H9 (cell line): ENCODE measurements around the gene CDH26. TPM values are rescaled to one million over a fixed set of nuclear protein-coding genes. Genes with fewer than 3 reads are reported as not detected.

ENCODE experiments used
- DNase-seq: peaks from one replicate; pipeline ENCODE4 v3.0.0-alpha.2; 2017
- H2AFZ ChIP-seq: one replicate; pipeline ENCODE4 v1.6.1; 2013; ENCODE audit warnings: mild to moderate bottlenecking, low read length, control low read depth, moderate library complexity
- H2AK5ac ChIP-seq: 2 replicates; pipeline ENCODE4 v1.6.1; 2013; ENCODE audit warnings: low read length, control low read depth, mixed read lengths; ENCODE audit not compliant: insufficient read length
- H2BK120ac ChIP-seq: one replicate; pipeline ENCODE4 v1.6.1; 2013; ENCODE audit warnings: low read depth, mild to moderate bottlenecking, low read length, control low read depth, inconsistent platforms; ENCODE audit not compliant: poor library complexity, severe bottlenecking
- H2BK12ac ChIP-seq: 2 replicates; pipeline ENCODE4 v1.6.1; 2013; ENCODE audit warnings: low read length, control low read depth, mixed read lengths, low read depth; ENCODE audit not compliant: insufficient read length
- H2BK15ac ChIP-seq: 2 replicates; pipeline ENCODE4 v1.6.1; 2013; ENCODE audit warnings: low read depth, low read length, control low read depth
- H2BK20ac ChIP-seq: one replicate; pipeline ENCODE4 v1.6.1; 2013; ENCODE audit warnings: low read depth, mild to moderate bottlenecking, low read length, control low read depth, inconsistent platforms; ENCODE audit not compliant: poor library complexity, severe bottlenecking
- H2BK5ac ChIP-seq: 2 replicates; pipeline ENCODE4 v1.6.1; 2013; ENCODE audit warnings: low read length, control low read depth, mixed read lengths; ENCODE audit not compliant: insufficient read length
- H3K14ac ChIP-seq: 2 replicates; pipeline ENCODE4 v1.6.1; 2013; ENCODE audit warnings: low read length, control low read depth; ENCODE audit not compliant: insufficient read depth
- H3K18ac ChIP-seq: 2 replicates; pipeline ENCODE4 v1.6.1; 2013; ENCODE audit warnings: low read depth, mild to moderate bottlenecking, mixed read lengths, low read length, control low read depth; ENCODE audit not compliant: insufficient read length
- H3K23ac ChIP-seq: 2 replicates; pipeline ENCODE4 v1.6.1; 2013; ENCODE audit warnings: low read length, control low read depth, mixed read lengths, low read depth; ENCODE audit not compliant: insufficient read length
- H3K23me2 ChIP-seq: 2 replicates; pipeline ENCODE4 v1.6.1; 2013; ENCODE audit warnings: low read depth, mild to moderate bottlenecking, mixed read lengths, low read length, control low read depth; ENCODE audit not compliant: insufficient read length, poor library complexity, severe bottlenecking
- H3K27ac ChIP-seq: 2 replicates; pipeline ENCODE4 v1.5.1; 2013; ENCODE audit warnings: low read length, control low read depth, mixed read lengths, low read depth; ENCODE audit not compliant: insufficient read length
- H3K27me3 ChIP-seq: 2 replicates; pipeline ENCODE4 v1.6.1; 2013; ENCODE audit warnings: low read length, control low read depth, inconsistent platforms; ENCODE audit not compliant: insufficient read depth
- H3K4ac ChIP-seq: 2 replicates; pipeline ENCODE4 v1.6.1; 2013; ENCODE audit warnings: low read depth, mild to moderate bottlenecking, control low read depth, inconsistent platforms, low read length, moderate library complexity
- H3K4me1 ChIP-seq: 2 replicates; pipeline ENCODE4 v1.6.1; 2013; ENCODE audit warnings: low read length, control low read depth, inconsistent platforms; ENCODE audit not compliant: insufficient read depth
- H3K4me2 ChIP-seq: 2 replicates; pipeline ENCODE4 v1.6.1; 2013; ENCODE audit warnings: low read length, control low read depth, mixed read lengths; ENCODE audit not compliant: insufficient read length, insufficient read depth
- H3K56ac ChIP-seq: 2 replicates; pipeline ENCODE4 v1.6.1; 2013; ENCODE audit warnings: low read depth, mild to moderate bottlenecking, mixed read lengths, low read length, control low read depth; ENCODE audit not compliant: insufficient read length
- H3K79me1 ChIP-seq: 2 replicates; pipeline ENCODE4 v1.6.1; 2013; ENCODE audit warnings: low read depth, mild to moderate bottlenecking, moderate library complexity, low read length, control low read depth, inconsistent platforms; ENCODE audit not compliant: insufficient read depth, poor library complexity, severe bottlenecking
- H3K79me2 ChIP-seq: 2 replicates; pipeline ENCODE4 v1.6.1; 2013; ENCODE audit warnings: low read length, control low read depth, inconsistent platforms; ENCODE audit not compliant: insufficient read depth
- H3K9ac ChIP-seq: 2 replicates; pipeline ENCODE4 v1.6.1; 2013; ENCODE audit warnings: low read length, control low read depth, mixed read lengths; ENCODE audit not compliant: insufficient read length; ENCODE audit errors: extremely low read depth
- H3K9me3 ChIP-seq: one replicate; pipeline ENCODE4 v1.6.1; 2013; ENCODE audit warnings: low read depth, low read length, inconsistent platforms; ENCODE audit not compliant: control insufficient read depth
- H3T11ph ChIP-seq: one replicate; pipeline ENCODE4 v1.6.1; 2013; ENCODE audit warnings: mild to moderate bottlenecking, low read length, control low read depth, inconsistent platforms
- H4K20me1 ChIP-seq: one replicate; pipeline ENCODE4 v1.6.1; 2013; ENCODE audit not compliant: control insufficient read depth, insufficient read length, insufficient read depth
- H4K5ac ChIP-seq: 2 replicates; pipeline ENCODE4 v1.6.1; 2013; ENCODE audit warnings: low read depth, mild to moderate bottlenecking, mixed read lengths, low read length, control low read depth; ENCODE audit not compliant: insufficient read length
- H4K8ac ChIP-seq: replicated peaks from 2 replicates; pipeline ENCODE4 v1.6.1; 2013; ENCODE audit warnings: low read length, control low read depth, mixed read lengths, low read depth; ENCODE audit not compliant: insufficient read length
- H4K91ac ChIP-seq: 2 replicates; pipeline ENCODE4 v1.6.1; 2013; ENCODE audit warnings: low read depth, mild to moderate bottlenecking, moderate library complexity, mixed read lengths, low read length, control low read depth; ENCODE audit not compliant: insufficient read length
- H3K27ac Mint-ChIP-seq, 3 experiments: 2 replicates in 2 of 3; 3 replicates in 1 of 3; pipeline ENCODE4 v1.8.0; 2020 to 2021; ENCODE audit warnings: mixed read lengths in 3 of 3, mild to moderate bottlenecking in 1 of 3, moderate library complexity in 1 of 3
- H3K27me3 Mint-ChIP-seq: 2 replicates; pipeline ENCODE4 v1.8.0; 2021; ENCODE audit warnings: low read depth, mild to moderate bottlenecking, moderate library complexity, mixed read lengths
- H3K36me3 Mint-ChIP-seq, 3 experiments: 2 replicates in 2 of 3; 3 replicates in 1 of 3; pipeline ENCODE4 v1.8.0; 2020 to 2021; ENCODE audit warnings: low read depth in 3 of 3, mixed read lengths in 3 of 3; ENCODE audit not compliant: insufficient read depth in 1 of 3
- H3K4me1 Mint-ChIP-seq, 2 experiments: 2 replicates each; pipeline ENCODE4 v1.8.0; 2020; ENCODE audit warnings: mixed read lengths in 2 of 2
- H3K4me3 Mint-ChIP-seq, 2 experiments: 2 replicates in 1 of 2; 3 replicates in 1 of 2; pipeline ENCODE4 v1.8.0; 2020 to 2021; ENCODE audit warnings: mild to moderate bottlenecking in 2 of 2, mixed read lengths in 2 of 2, moderate library complexity in 1 of 2
- H3K9me3 Mint-ChIP-seq, 2 experiments: 2 replicates in 1 of 2; 3 replicates in 1 of 2; pipeline ENCODE4 v1.8.0; 2020; ENCODE audit warnings: mild to moderate bottlenecking in 2 of 2, mixed read lengths in 2 of 2, moderate library complexity in 1 of 2
- CTCF ChIP-seq: fragments of 200-600 bp; sonication (generic); conservative IDR thresholded peaks from 3 replicates; pipeline ENCODE4 v1.8.0; 2021; ENCODE audit warnings: antibody characterized with exemption, mild to moderate bottlenecking
- WGBS: extraction: QIAGEN DNeasy Blood & Tissue Kit; methylation state at CpG from one replicate; pipeline ENCODE4 v1.1.7; 2013; ENCODE audit warnings: missing lambda C conversion rate, low lambda C conversion rate, mixed read lengths; ENCODE audit not compliant: insufficient read length; ENCODE audit errors: extremely low coverage; 5-methylcytosine and 5-hydroxymethylcytosine counted together
- total RNA-seq: library from RNA; stranded (reverse); gene quantifications from 2 replicates; pipeline ENCODE4 v1.2.1, GENCODE V29; 2021

Gene CDH26
- total RNA-seq, 1 experiment from 2014 or later = 0.79 TPM

DNA sequence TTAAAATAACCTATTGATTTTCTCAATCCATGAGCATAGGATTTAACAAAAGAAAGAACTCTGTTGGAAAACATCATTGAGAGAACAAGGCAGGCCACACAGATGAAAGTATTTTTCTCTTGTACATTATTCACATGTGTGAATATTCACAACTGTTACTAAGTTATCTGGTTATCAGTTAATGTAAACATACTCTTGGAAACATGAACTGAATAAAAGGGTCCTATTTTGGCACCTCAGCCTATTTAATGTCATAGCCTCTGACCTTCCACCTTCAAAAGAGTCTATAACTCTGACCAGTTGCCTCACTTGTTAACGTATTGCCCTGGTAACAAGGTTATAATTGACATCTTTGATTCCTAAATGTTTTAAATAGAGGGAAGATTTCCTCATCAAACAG lies 32.9 kb upstream of the CDH26 start:
- no peak overlapping the region for H2BK5ac ChIP-seq
- H3K27me3 Mint-ChIP-seq = peaks cover 2% of the 10 kb centered on the region
- H4K91ac ChIP-seq = no peak overlapping the region
- H3K23ac ChIP-seq = no peak overlapping the region
- H2AFZ ChIP-seq = no peak overlapping the region
- H3K27me3 ChIP-seq = no peaks in the 10 kb centered on the region
- no peak overlapping the region for H4K8ac ChIP-seq
- H3K18ac ChIP-seq = no peak overlapping the region
- no peaks in the 10 kb centered on the region for H3K36me3 Mint-ChIP-seq
- no peaks in the 10 kb centered on the region for H4K20me1 ChIP-seq
- no peaks in the 10 kb centered on the region for H3K79me1 ChIP-seq
- no peak overlapping the region for H3K56ac ChIP-seq
- H3K9me3 Mint-ChIP-seq = no peaks in the 10 kb centered on the region
- no peak overlapping the region for H2BK20ac ChIP-seq
- no peak overlapping the region for H3K4ac ChIP-seq
- H3K79me2 ChIP-seq = no peaks in the 10 kb centered on the region
- no CpG with 5 or more reads among the region's 1 CpG for WGBS
- DNase-seq = no peak
- no peak overlapping the region for H3K27ac ChIP-seq
- H3K27ac Mint-ChIP-seq = no peak overlapping the region
- no peak overlapping the region for H2BK15ac ChIP-seq
- H3K4me1 Mint-ChIP-seq = peaks cover 0 to 7% of the 10 kb centered on the region in 2 experiments; a peak in 2 of 4 replicates
- no peaks in the 10 kb centered on the region for H3K9me3 ChIP-seq
- no peaks in the 10 kb centered on the region for H3K4me1 ChIP-seq
- H3K14ac ChIP-seq = no peak overlapping the region
- no peak overlapping the region for H3T11ph ChIP-seq
- no peak overlapping the region for H2BK120ac ChIP-seq
- H4K5ac ChIP-seq = no peak overlapping the region
- no peak overlapping the region for H3K4me3 Mint-ChIP-seq
- TF ChIP-seq CTCF = no peak
- no peak overlapping the region for H2BK12ac ChIP-seq
- H2AK5ac ChIP-seq = no peak overlapping the region
- H3K23me2 ChIP-seq = no peaks in the 10 kb centered on the region
- H3K9ac ChIP-seq = no peak overlapping the region
- H3K4me2 ChIP-seq = no peak overlapping the region
